Sigmoid colon (tissue), 4 donors: Measurements from ENCODE around the gene MOB4.

Source experiments
- POLR2AphosphoS5 ChIP-seq, 4 donors: sonication (generic); formaldehyde crosslinking; IDR thresholded peaks; one replicate each; pipeline ENCODE4 v1.6.1; 2017; ENCODE audit warnings: antibody characterized with exemption in 4 of 4
- TF ChIP-seq, protein P1 (sequence below), 4 experiments: fragments of 450-650 bp in 3 of 4; fragments of 200-600 bp in 1 of 4; IDR thresholded peaks; one replicate each; pipeline ENCODE4 v1.5.1; 2016 to 2019; ENCODE audit warnings: antibody characterized with exemption in 4 of 4, mild to moderate bottlenecking in 3 of 4, moderate library complexity in 2 of 4

DNA sequence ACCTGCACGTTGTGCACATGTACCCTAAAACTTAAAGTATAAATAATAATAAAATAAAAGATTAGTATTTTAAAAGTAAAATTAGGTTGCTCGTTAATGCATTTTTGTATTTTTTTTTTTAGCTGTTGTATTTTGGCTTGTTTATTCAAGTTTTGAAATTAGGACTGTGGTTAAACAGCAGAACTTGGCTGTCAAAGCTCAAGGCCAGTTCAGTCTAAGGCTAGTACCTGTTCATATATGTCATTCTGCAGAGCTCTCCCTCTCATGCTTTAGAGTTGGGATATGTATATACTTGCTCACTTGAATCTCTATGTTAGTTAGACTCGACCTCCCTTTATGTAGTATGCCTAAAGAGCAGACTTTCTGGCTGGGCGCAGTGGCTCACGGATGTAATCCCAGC is 32.7 kb downstream of the MOB4 start:
- TF ChIP-seq, protein P1, sequence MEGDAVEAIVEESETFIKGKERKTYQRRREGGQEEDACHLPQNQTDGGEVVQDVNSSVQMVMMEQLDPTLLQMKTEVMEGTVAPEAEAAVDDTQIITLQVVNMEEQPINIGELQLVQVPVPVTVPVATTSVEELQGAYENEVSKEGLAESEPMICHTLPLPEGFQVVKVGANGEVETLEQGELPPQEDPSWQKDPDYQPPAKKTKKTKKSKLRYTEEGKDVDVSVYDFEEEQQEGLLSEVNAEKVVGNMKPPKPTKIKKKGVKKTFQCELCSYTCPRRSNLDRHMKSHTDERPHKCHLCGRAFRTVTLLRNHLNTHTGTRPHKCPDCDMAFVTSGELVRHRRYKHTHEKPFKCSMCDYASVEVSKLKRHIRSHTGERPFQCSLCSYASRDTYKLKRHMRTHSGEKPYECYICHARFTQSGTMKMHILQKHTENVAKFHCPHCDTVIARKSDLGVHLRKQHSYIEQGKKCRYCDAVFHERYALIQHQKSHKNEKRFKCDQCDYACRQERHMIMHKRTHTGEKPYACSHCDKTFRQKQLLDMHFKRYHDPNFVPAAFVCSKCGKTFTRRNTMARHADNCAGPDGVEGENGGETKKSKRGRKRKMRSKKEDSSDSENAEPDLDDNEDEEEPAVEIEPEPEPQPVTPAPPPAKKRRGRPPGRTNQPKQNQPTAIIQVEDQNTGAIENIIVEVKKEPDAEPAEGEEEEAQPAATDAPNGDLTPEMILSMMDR (IDR thresholded peaks at IDR 0.05): no peak
- no peak for TF ChIP-seq POLR2AphosphoS5 (IDR thresholded peaks at IDR 0.05)
